ENCODE data around the gene AKAP6.

The AKAP6 gene

DNA sequence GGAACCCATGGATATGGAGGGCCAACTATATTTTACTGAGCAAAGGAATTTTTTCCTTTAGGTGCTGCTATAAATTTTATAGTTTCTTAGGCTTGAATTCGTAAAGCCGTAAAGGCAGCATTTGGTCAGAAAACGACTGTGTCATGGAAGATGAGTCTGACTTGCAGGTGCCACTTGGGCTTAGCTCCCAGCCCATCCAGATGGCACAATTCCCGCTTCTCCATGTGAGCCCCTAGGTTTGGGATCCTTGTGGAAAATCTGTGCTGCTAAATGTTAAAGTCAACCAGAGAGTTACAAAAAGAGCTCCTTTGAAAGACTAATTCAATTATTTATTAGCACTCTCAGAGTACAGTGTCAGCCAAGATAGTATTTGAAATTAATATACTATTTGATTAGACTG is 489.5 kb downstream of the AKAP6 start:
- WGBS, 2 experiments (ENCODE audit: insufficient coverage in 2 of 2), result 85 to 100% methylated on average over 2 to 4 of the region's 4 CpGs

DNA sequence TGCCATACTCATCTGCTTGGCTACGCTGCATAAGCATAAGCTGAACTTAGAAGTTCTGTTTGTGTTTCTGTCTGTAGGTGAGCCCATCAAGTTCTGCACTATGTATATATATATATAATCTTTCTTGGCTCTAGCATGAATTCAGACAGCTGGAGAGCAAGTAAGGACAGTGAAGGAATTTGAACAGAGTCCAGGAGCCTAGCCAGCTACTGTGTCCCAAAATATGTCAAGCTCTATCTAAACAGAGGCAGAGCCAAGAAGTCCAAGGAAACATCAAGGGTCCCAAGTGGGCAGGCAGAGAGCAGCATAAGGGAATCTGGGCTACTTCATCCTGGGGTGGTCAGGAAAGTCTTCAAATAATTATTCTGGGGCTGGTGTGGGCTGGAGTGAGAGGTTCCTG is 491.1 kb downstream of the AKAP6 start:
- no CpG with 5 or more reads among the region's 1 CpG for WGBS, 2 experiments (ENCODE audit: insufficient coverage in 2 of 2)
- no peaks in the 10 kb centered on the region for H3K9me3 ChIP-seq (ENCODE audit: control insufficient read depth, low read length)
- H3K4me3 ChIP-seq (ENCODE audit: extremely low read depth, insufficient read depth, low read length, poor library complexity, severe bottlenecking), result no peak overlapping the region
- H3K4me1 ChIP-seq (ENCODE audit: control insufficient read depth, insufficient read depth, low read length, poor library complexity, severe bottlenecking), result no peaks in the 10 kb centered on the region
- no peaks in the 10 kb centered on the region for H3K36me3 ChIP-seq (ENCODE audit: control insufficient read depth, insufficient read depth, low read length)
- H3K27ac ChIP-seq (ENCODE audit: low read depth, low read length, severe bottlenecking), result no peak overlapping the region

More for the DNA sequence above, 489.5 kb downstream of the AKAP6 start:
- H3K9me3 ChIP-seq (ENCODE audit: control insufficient read depth, low read length), result no peaks in the 10 kb centered on the region
- no peaks in the 10 kb centered on the region for H3K4me1 ChIP-seq (ENCODE audit: control insufficient read depth, insufficient read depth, low read length, poor library complexity, severe bottlenecking)
- H3K4me3 ChIP-seq (ENCODE audit: extremely low read depth, insufficient read depth, low read length, poor library complexity, severe bottlenecking), result no peak overlapping the region
- H3K27ac ChIP-seq (ENCODE audit: low read depth, low read length, severe bottlenecking), result no peak overlapping the region
- no peaks in the 10 kb centered on the region for H3K36me3 ChIP-seq (ENCODE audit: control insufficient read depth, insufficient read depth, low read length)

DNA sequence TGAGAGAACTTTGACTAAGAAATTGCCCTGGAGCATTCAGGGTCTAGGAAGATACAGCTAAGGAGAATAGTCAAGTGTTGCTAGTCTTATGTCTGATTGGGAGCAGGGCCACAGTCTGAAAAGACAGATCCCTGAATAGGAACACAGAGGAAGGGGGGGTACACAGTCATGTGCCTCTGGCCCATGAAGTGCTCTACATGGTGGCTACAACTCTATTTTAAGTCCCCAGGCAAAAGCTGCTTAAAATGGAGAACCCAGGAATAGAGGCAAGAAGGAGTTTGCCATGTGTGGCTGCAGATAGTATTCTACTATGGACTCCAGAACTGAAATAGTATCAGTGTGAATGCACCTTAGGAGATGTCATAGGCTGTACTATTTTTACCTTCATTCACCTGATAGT is 491.6 kb downstream of the AKAP6 start:
- Histone ChIP-seq H3K36me3 (ENCODE audit: control insufficient read depth, insufficient read depth, low read length) (no peaks in the 10 kb centered on the region), H3K4me1 (ENCODE audit: control insufficient read depth, insufficient read depth, low read length, poor library complexity, severe bottlenecking) (no peaks in the 10 kb centered on the region), H3K9me3 (ENCODE audit: control insufficient read depth, low read length) (no peaks in the 10 kb centered on the region), H3K4me3 (ENCODE audit: extremely low read depth, insufficient read depth, low read length, poor library complexity, severe bottlenecking) (no peak overlapping the region), H3K27ac (ENCODE audit: low read depth, low read length, severe bottlenecking) (no peak overlapping the region)

DNA sequence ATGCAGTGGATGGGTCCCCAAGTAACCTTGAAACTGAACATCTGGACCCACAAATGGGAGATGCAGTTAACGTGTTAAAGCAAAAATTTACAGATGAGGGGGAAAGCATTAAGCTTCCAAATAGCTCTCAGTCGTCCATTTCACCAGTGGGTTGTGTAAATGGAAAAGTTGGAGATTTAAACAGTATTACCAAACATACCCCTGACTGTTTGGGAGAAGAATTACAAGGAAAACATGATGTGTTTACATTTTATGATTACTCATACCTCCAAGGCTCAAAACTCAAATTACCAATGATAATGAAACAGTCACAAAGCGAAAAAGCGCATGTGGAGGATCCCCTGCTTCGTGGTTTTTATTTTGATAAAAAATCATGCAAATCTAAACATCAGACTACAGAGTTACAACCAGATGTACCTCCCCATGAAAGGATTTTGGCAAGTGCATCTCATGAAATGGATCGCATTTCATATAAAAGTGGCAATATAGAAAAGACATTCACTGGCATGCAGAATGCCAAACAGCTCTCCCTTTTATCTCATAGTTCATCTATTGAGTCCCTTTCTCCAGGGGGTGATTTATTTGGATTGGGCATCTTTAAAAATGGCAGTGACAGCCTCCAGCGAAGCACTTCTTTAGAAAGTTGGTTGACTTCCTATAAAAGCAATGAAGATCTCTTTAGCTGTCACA is 493.0 kb downstream of the AKAP6 start:
- Histone ChIP-seq H3K36me3 (ENCODE audit: control insufficient read depth, insufficient read depth, low read length) (no peaks in the 10 kb centered on the region), H3K27ac (ENCODE audit: low read depth, low read length, severe bottlenecking) (no peak overlapping the region), H3K4me1 (ENCODE audit: control insufficient read depth, insufficient read depth, low read length, poor library complexity, severe bottlenecking) (peaks cover 4% of the 10 kb centered on the region), H3K4me3 (ENCODE audit: extremely low read depth, insufficient read depth, low read length, poor library complexity, severe bottlenecking) (no peak overlapping the region), H3K9me3 (ENCODE audit: control insufficient read depth, low read length) (no peaks in the 10 kb centered on the region)
- WGBS, 2 experiments (ENCODE audit: insufficient coverage in 2 of 2), result 95 to 100% methylated on average over 1 to 4 of the region's 7 CpGs

DNA sequence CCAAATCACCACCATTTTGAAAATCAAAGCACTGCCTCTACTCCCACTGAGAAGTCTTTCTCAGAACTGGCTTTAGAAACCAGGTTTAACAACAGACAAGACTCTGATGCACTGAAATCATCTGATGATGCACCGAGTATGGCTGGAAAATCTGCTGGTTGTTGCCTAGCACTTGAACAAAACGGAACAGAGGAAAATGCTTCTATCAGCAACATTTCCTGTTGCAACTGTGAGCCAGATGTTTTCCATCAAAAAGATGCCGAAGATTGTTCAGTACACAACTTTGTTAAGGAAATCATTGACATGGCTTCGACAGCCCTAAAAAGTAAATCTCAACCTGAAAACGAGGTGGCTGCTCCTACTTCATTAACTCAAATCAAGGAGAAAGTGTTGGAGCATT is 494.6 kb downstream of the AKAP6 start:
- Histone ChIP-seq H3K4me1 (ENCODE audit: control insufficient read depth, insufficient read depth, low read length, poor library complexity, severe bottlenecking) (peaks cover 11% of the 10 kb centered on the region), H3K27ac (ENCODE audit: low read depth, low read length, severe bottlenecking) (no peak overlapping the region), H3K4me3 (ENCODE audit: extremely low read depth, insufficient read depth, low read length, poor library complexity, severe bottlenecking) (no peak overlapping the region), H3K9me3 (ENCODE audit: control insufficient read depth, low read length) (no peaks in the 10 kb centered on the region), H3K36me3 (ENCODE audit: control insufficient read depth, insufficient read depth, low read length) (no peaks in the 10 kb centered on the region)
- 88 to 97% methylated on average over 5 of the region's 5 CpGs for WGBS, 2 experiments (ENCODE audit: insufficient coverage in 2 of 2)

DNA sequence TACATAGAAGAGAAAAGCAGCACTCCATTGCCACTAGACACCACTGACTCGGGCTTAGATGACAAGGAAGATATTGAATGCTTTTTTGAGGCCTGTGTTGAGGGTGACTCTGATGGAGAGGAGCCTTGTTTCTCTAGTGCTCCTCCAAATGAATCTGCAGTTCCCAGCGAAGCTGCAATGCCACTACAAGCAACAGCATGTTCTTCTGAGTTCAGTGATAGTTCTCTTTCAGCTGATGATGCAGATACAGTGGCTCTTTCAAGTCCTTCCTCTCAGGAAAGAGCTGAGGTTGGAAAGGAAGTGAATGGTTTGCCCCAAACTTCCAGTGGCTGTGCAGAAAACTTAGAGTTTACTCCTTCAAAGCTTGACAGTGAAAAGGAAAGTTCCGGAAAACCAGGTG is 495.1 kb downstream of the AKAP6 start:
- Histone ChIP-seq H3K9me3 (ENCODE audit: control insufficient read depth, low read length) (no peaks in the 10 kb centered on the region), H3K4me1 (ENCODE audit: control insufficient read depth, insufficient read depth, low read length, poor library complexity, severe bottlenecking) (peaks cover 16% of the 10 kb centered on the region), H3K36me3 (ENCODE audit: control insufficient read depth, insufficient read depth, low read length) (no peaks in the 10 kb centered on the region), H3K27ac (ENCODE audit: low read depth, low read length, severe bottlenecking) (no peak overlapping the region), H3K4me3 (ENCODE audit: extremely low read depth, insufficient read depth, low read length, poor library complexity, severe bottlenecking) (no peak overlapping the region)
- WGBS, 2 experiments (ENCODE audit: insufficient coverage in 2 of 2), result 90 to 100% methylated on average over 1 to 2 of the region's 3 CpGs

DNA sequence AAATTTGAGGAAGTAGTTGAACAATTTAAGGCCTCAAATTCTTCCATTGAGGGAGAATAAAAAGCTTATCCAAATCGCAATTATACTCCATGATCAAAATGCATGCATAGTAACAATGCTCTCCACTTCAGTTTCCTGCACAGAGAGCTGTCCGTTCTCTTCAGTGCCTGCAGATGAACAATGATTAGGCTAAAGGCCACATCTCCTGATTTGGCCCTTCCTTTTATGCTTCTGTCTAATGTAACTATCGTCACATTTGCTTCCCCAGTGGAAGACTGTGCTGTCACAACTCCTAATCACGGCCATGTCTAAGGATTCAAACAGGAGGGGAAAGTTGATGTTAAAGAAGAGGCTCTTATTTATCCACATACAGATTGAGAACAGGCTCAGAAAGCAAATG is 496.0 kb downstream of the AKAP6 start:
- WGBS, 2 experiments (ENCODE audit: insufficient coverage in 2 of 2), result 83 to 100% methylated on average over 2 to 3 of the region's 4 CpGs
- H3K27ac ChIP-seq (ENCODE audit: low read depth, low read length, severe bottlenecking), result no peak overlapping the region
- H3K9me3 ChIP-seq (ENCODE audit: control insufficient read depth, low read length), result no peaks in the 10 kb centered on the region
- peaks cover 17% of the 10 kb centered on the region for H3K4me1 ChIP-seq (ENCODE audit: control insufficient read depth, insufficient read depth, low read length, poor library complexity, severe bottlenecking)
- H3K4me3 ChIP-seq (ENCODE audit: extremely low read depth, insufficient read depth, low read length, poor library complexity, severe bottlenecking), result no peak overlapping the region
- no peaks in the 10 kb centered on the region for H3K36me3 ChIP-seq (ENCODE audit: control insufficient read depth, insufficient read depth, low read length)

DNA sequence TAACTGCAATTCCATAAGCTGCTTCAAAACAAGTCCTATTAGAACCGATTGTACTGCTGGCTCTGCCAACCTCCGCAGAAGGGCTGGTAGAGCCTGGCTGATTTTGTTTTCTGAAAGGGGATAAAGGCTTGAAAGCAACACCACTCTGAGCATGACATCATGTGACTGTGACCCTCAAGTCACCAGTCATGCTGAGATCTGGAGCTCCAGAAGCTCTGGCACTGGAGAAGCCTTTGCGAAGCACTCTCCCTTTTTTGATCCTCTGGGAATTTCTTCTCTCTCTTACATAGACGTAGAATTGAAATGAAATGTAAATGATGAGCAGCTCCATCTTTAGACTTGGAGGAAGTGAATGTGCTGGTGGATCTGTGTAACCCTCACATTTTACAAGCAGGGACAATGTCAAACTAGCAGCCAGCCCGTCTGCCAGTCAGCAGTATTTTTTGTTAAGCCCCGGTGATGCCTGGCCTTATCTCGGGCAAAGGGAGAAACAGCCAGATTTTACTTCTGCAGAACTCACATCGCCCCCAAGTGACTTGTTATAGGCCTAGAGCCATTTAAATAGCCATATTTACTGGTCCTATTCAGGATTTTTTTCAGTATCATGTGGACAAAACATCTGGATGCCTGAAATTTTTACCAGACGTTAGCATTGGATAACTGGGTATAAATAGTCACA is 497.4 kb downstream of the AKAP6 start:
- no peaks in the 10 kb centered on the region for H3K36me3 ChIP-seq (ENCODE audit: control insufficient read depth, insufficient read depth, low read length)
- no peak overlapping the region for H3K4me3 ChIP-seq (ENCODE audit: extremely low read depth, insufficient read depth, low read length, poor library complexity, severe bottlenecking)
- H3K9me3 ChIP-seq (ENCODE audit: control insufficient read depth, low read length), result no peaks in the 10 kb centered on the region
- H3K27ac ChIP-seq (ENCODE audit: low read depth, low read length, severe bottlenecking), result peak overlapping the region; percentile 5
- H3K4me1 ChIP-seq (ENCODE audit: control insufficient read depth, insufficient read depth, low read length, poor library complexity, severe bottlenecking), result peaks cover 17% of the 10 kb centered on the region
- WGBS, 2 experiments (ENCODE audit: insufficient coverage in 2 of 2), result 57 to 63% methylated on average over 5 of the region's 9 CpGs

DNA sequence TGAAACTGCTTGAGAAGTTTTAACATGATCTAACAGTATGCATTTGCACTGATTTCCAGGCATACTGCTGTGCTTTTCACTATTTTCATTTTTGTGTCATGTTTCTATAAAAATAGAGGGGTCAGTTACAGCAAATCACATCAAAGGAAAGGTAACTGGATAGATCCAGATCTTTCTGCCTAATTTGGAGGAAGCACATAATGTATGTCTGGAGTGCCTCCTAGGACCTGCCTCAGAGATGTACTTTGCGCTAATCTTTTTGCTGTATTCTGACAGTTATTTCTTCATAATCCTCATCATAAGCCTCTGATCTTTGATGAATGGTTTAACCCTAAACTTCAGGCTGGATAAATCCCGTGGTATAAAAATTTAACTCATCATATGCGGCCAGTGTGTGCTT is 498.4 kb downstream of the AKAP6 start:
- Histone ChIP-seq H3K9me3 (ENCODE audit: control insufficient read depth, low read length) (no peaks in the 10 kb centered on the region), H3K4me1 (ENCODE audit: control insufficient read depth, insufficient read depth, low read length, poor library complexity, severe bottlenecking) (peaks cover 17% of the 10 kb centered on the region), H3K36me3 (ENCODE audit: control insufficient read depth, insufficient read depth, low read length) (no peaks in the 10 kb centered on the region), H3K4me3 (ENCODE audit: extremely low read depth, insufficient read depth, low read length, poor library complexity, severe bottlenecking) (no peak overlapping the region), H3K27ac (ENCODE audit: low read depth, low read length, severe bottlenecking) (no peak overlapping the region)
- 100% methylated on average over 2 of the region's 3 CpGs; no CpG with 5 or more reads in 1 of the 2 experiments for WGBS, 2 experiments (ENCODE audit: insufficient coverage in 2 of 2)

DNA sequence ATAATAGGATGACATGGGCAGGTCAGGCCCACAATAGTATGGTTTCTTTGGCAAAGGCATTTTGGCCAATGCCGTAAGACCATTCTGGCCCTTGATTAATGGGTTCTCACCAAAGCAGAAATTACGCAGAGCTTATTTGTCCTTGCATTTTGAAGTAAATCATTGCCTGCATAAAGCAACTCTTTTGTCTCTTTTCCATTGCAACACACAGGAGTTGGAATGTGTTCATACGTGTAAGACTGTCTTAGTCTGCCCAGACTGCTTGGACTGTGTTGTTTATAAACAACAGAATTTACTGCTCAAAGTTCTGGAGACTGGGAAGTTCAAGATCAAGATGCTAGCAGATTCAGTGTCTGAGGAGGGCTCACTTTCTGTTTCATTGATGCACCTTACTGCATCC is 506.8 kb downstream of the AKAP6 start:
- no peaks in the 10 kb centered on the region for H3K9me3 ChIP-seq (ENCODE audit: control insufficient read depth, low read length)
- no peak overlapping the region for H3K27ac ChIP-seq (ENCODE audit: low read depth, low read length, severe bottlenecking)

DNA sequence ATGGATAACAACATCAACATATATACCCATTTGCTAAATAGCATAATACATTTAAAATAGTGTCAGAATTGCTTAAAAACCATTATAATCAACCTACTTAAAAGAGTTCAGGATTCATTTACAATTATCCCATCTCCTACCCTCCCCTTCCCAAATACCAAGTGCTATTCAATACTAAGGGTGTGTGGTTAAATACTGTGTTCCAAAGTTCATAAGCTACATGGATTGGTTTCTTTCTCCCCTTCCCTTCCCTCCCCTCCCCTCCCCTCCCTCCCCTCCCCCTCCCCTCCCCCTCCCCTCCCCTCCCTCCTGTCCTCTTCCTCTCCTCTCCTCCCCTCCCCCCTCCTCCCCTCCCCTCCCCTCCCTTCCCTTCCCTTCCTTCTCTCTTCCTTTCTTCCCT is 512.6 kb downstream of the AKAP6 start:
- no peak overlapping the region for H3K4me3 ChIP-seq (ENCODE audit: extremely low read depth, insufficient read depth, low read length, poor library complexity, severe bottlenecking)
- no peaks in the 10 kb centered on the region for H3K4me1 ChIP-seq (ENCODE audit: control insufficient read depth, insufficient read depth, low read length, poor library complexity, severe bottlenecking)
- no peaks in the 10 kb centered on the region for H3K9me3 ChIP-seq (ENCODE audit: control insufficient read depth, low read length)
- no peaks in the 10 kb centered on the region for H3K36me3 ChIP-seq (ENCODE audit: control insufficient read depth, insufficient read depth, low read length)
- H3K27ac ChIP-seq (ENCODE audit: low read depth, low read length, severe bottlenecking), result no peak overlapping the region

More for the DNA sequence above, 506.8 kb downstream of the AKAP6 start:
- WGBS, 2 experiments (ENCODE audit: insufficient coverage in 2 of 2), result 92 to 94% methylated on average over 2 to 3 of the region's 3 CpGs
- no peaks in the 10 kb centered on the region for H3K4me1 ChIP-seq (ENCODE audit: control insufficient read depth, insufficient read depth, low read length, poor library complexity, severe bottlenecking)
- no peak overlapping the region for H3K4me3 ChIP-seq (ENCODE audit: extremely low read depth, insufficient read depth, low read length, poor library complexity, severe bottlenecking)
- no peaks in the 10 kb centered on the region for H3K36me3 ChIP-seq (ENCODE audit: control insufficient read depth, insufficient read depth, low read length)

Data from mesodermal cell (in vitro differentiated cells).